ENCODE data around the gene LBH.

The LBH gene

DNA sequence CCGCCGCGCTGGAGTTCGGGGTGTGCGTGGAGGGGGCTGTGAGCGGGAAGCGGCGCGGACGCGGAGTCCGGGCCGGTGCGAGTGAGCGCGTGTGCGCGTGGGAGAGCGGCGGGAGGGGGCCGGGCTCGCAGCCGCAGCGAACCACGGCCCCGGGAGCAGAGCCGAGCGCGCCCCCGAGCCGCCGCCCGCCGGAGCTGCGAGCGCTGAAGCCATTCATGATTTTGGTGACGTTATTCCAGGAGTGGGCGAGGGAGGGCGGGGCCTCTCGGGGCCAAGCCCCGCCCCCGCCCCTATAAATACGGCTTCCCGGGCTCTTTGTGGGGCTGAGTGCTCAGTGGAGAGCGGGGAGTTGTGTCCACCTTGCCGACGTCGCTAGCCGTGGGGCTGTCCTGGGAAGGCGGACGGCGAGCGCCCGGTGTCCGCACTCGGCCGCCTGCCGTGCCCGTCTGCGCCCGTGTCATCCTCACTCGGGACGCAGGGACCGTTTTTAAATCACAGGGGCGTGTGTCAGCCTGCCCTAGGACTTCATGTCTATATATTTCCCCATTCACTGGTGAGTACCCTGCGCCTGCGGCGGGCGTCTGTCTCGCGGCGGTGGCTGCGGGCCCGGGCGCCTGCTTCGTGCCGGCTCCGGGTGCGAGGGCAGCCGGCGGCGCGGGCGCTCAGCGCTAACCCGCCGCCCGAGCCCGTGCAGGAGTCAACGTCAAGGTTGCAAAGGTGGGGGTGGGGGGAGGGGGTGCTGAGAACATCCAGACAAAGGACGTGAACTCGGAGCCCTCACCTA lies at the start of gene LBH:
Gene LBH, plus strand, starts transcription at position 323 of the 784 bp plus-strand sequence. Its CDS starts 205 bp downstream, at position 528.
- Histone ChIP-seq H3K27ac (peak within 1 kb of the TSS; percentile 44 to 88 (median 79); a peak in 21 of 22 replicates), H3K9ac (peak within 1 kb of the TSS; percentile 78 to 89 (median 84)), H3K4me3 (peak within 1 kb of the TSS; percentile 68 to 84 (median 77)), H3K27me3 (peaks cover 14 to 20% (median 16%) of the 10 kb centered on the region in 11 experiments; a peak in 19 of 22 replicates), H3K9me3 (replicated peaks in 1 of 11) (no peaks in the 10 kb centered on the region), H3K4me2 (peak within 1 kb of the TSS; percentile 92 to 100 (median 97)), H4K20me1 (peaks cover 0 to 21% (median 12%) of the 10 kb centered on the region in 11 experiments; a peak in 12 of 22 replicates), H3K4me1 (peaks cover 23 to 39% (median 37%) of the 10 kb centered on the region in 10 experiments), H3K36me3 (peaks cover 0 to 23% (median 20%) of the 10 kb centered on the region in 11 experiments; a peak in 17 of 22 replicates)
- no peak for TF ChIP-seq Cebpa-rat (IDR thresholded peaks at IDR 0.05)

DNA sequence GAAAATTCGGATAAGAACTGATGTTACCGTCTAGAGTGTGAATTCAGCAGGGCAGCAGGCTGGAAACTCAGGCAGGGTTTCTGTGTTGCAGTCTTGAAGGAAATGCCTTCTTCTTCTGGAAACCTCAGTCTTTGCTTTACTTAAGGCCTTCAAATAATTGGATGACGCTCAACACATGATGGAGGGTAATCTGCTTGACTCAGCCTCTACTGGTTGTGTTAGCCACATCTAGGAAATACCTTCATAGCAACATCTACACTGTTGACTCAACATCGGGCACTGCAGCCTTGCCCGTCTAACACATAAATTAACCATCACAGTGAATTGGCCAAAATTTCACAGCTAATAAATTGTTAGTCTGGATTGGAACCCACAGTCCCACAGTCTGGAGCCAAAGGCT lies 47.3 kb upstream of the LBH start:
- TF ChIP-seq Cebpa-rat (IDR thresholded peaks at IDR 0.05), result no peak
- H3K27ac ChIP-seq, result no peak overlapping the region
- no peaks in the 10 kb centered on the region for H3K4me1 ChIP-seq
- H3K4me2 ChIP-seq, result no peak overlapping the region
- H3K27me3 ChIP-seq, result no peaks in the 10 kb centered on the region
- H4K20me1 ChIP-seq, result no peaks in the 10 kb centered on the region
- no peaks in the 10 kb centered on the region for H3K36me3 ChIP-seq
- H3K4me3 ChIP-seq, result no peak overlapping the region
- no peak overlapping the region for H3K9ac ChIP-seq
- H3K9me3 ChIP-seq (replicated peaks in 1 of 11), result peaks cover 0 to 2% (median 0%) of the 10 kb centered on the region in 11 experiments; a peak in 2 of 22 replicates

DNA sequence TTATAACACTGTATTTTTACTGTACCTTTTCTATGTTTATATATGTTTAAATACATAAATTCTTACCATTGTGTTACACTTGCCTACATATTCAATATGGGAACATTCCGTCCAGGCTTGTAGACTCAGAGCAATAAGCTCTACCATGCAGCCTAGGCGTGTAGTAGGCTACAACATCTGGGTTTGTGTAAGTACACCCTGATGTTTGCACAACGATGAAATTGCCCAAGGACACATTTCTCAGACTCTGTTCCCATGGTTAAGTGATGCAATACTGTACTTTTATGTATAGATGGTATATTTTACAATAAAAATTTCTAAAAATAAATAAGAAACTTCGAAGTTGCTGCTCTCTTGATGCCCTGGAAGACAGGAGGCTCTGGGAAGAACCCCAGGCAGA lies 46.2 kb upstream of the LBH start:
- Histone ChIP-seq H3K9me3 (replicated peaks in 1 of 11) (peaks cover 0 to 13% (median 8%) of the 10 kb centered on the region in 11 experiments; a peak in 15 of 22 replicates), H3K4me1 (no peaks in the 10 kb centered on the region), H3K4me2 (no peak overlapping the region), H3K36me3 (no peaks in the 10 kb centered on the region), H3K27ac (no peak overlapping the region), H3K4me3 (no peak overlapping the region), H3K27me3 (no peaks in the 10 kb centered on the region), H3K9ac (no peak overlapping the region), H4K20me1 (no peaks in the 10 kb centered on the region)
- peak in 1 of 11 experiments; percentile 40; a peak in 1 of 22 replicates for TF ChIP-seq Cebpa-rat (IDR thresholded peaks at IDR 0.05)

DNA sequence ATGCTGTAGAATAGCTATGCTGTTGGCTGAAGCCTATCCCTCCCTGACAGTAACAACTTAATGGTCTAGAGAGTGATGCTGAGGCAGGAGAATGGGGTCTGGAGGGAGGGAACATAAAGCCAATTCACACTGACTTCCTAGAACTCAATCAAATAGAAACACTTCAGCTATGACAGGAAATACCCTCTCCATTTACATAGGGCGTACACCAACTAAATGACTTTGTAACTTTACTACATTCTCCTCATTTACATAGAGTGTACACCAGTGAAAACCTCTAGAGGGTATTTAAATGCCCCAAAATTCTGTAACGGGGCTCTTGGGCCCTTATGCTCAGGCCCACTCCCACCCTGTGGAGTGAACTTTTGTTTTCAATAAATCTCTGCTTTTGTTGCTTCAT lies 43.0 kb upstream of the LBH start:
- H3K9ac ChIP-seq, result no peak overlapping the region
- no peak overlapping the region for H3K27ac ChIP-seq
- no peaks in the 10 kb centered on the region for H4K20me1 ChIP-seq
- H3K4me1 ChIP-seq, result no peaks in the 10 kb centered on the region
- TF ChIP-seq Cebpa-rat (IDR thresholded peaks at IDR 0.05), result no peak
- H3K27me3 ChIP-seq, result no peaks in the 10 kb centered on the region
- no peaks in the 10 kb centered on the region for H3K36me3 ChIP-seq
- no peak overlapping the region for H3K4me3 ChIP-seq
- peaks cover 0 to 21% (median 9%) of the 10 kb centered on the region in 11 experiments; a peak in 15 of 22 replicates for H3K9me3 ChIP-seq (replicated peaks in 1 of 11)
- no peak overlapping the region for H3K4me2 ChIP-seq

DNA sequence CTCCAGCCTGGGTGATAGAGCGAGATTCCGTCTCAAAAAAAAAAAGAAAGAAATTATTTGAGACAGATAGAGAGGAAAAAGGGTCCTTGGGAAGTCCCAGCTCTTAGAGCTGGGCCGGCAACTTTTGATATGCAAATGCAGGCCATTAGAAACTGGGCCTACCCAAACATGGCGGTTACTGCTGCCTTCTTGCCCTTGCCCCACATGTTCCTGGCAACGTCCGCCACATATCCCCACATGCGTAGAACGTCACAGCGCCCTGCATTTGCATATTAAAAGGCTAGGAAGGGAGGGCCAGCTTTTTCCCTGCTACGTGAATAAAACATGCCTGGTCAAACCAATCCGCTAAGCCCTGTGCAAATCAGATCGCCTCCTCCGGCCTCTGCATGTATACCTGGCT lies 40.7 kb upstream of the LBH start:
- Histone ChIP-seq H4K20me1 (no peaks in the 10 kb centered on the region), H3K27ac (no peak overlapping the region), H3K4me1 (peaks cover 0 to 7% (median 0%) of the 10 kb centered on the region in 10 experiments; a peak in 5 of 20 replicates), H3K9me3 (replicated peaks in 1 of 11) (peaks cover 0 to 21% (median 9%) of the 10 kb centered on the region in 11 experiments; a peak in 15 of 22 replicates), H3K9ac (no peak overlapping the region), H3K27me3 (no peaks in the 10 kb centered on the region), H3K4me3 (no peak overlapping the region), H3K36me3 (no peaks in the 10 kb centered on the region), H3K4me2 (no peak overlapping the region)
- TF ChIP-seq Cebpa-rat (IDR thresholded peaks at IDR 0.05), result no peak

DNA sequence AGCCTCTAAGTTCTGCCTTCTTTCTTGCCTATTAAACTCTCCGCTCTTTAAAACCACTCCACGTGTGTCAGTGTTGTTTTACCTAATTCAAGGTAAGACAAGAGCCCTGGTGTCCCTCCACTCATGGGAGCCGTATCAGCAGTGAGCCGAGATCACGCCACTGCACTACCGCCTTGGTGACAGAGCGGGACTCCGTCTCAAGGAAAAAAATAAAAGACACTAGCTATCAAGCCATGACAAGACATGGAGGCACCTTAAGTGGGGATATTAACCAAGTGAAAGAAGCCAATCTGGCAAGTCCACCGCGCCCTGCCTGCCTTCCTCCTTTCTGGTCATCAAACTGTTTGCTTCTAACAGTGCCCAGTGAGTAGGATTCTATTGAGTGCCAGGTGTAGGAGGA lies 40.2 kb upstream of the LBH start:
- H3K36me3 ChIP-seq, result no peaks in the 10 kb centered on the region
- no peaks in the 10 kb centered on the region for H4K20me1 ChIP-seq
- no peak overlapping the region for H3K27ac ChIP-seq
- no peak for TF ChIP-seq Cebpa-rat (IDR thresholded peaks at IDR 0.05)
- no peak overlapping the region for H3K4me3 ChIP-seq
- peaks cover 0 to 12% (median 0%) of the 10 kb centered on the region in 10 experiments; a peak in 6 of 20 replicates for H3K4me1 ChIP-seq
- no peak overlapping the region for H3K4me2 ChIP-seq
- H3K9ac ChIP-seq, result no peak overlapping the region
- no peaks in the 10 kb centered on the region for H3K27me3 ChIP-seq
- peaks cover 0 to 21% (median 9%) of the 10 kb centered on the region in 11 experiments; a peak in 15 of 22 replicates for H3K9me3 ChIP-seq (replicated peaks in 1 of 11)

DNA sequence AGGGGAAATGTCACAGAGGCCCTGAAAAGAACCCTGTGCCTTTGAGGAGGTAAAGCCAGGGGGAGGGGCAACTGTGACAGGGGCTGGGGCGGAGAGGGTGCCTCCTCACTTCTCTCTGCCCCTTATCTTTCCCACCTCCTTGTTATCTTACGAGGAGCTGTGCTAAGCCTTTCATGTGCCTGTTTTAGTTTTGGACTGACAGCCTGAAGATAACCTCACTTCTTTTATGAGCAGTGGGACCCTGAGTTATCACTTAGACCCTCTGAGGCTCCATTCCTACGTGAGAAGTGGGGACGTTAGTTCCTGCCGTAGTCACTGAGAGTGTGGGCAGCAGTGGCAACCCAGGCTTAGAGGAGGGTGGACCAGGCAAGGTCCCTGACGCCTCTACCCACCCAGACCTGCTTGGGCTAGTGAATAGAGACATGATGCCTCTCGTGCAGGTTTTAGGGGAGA lies 39.5 kb upstream of the LBH start:
- peaks cover 0 to 18% (median 0%) of the 10 kb centered on the region in 10 experiments; a peak in 6 of 20 replicates for H3K4me1 ChIP-seq
- H3K27me3 ChIP-seq, result no peaks in the 10 kb centered on the region
- no peak overlapping the region for H3K4me3 ChIP-seq
- no peaks in the 10 kb centered on the region for H3K36me3 ChIP-seq
- peaks cover 0 to 21% (median 9%) of the 10 kb centered on the region in 11 experiments; a peak in 15 of 22 replicates for H3K9me3 ChIP-seq (replicated peaks in 1 of 11)
- no peak overlapping the region for H3K27ac ChIP-seq
- no peak for TF ChIP-seq Cebpa-rat (IDR thresholded peaks at IDR 0.05)
- H3K4me2 ChIP-seq, result no peak overlapping the region
- no peaks in the 10 kb centered on the region for H4K20me1 ChIP-seq
- H3K9ac ChIP-seq, result no peak overlapping the region

DNA sequence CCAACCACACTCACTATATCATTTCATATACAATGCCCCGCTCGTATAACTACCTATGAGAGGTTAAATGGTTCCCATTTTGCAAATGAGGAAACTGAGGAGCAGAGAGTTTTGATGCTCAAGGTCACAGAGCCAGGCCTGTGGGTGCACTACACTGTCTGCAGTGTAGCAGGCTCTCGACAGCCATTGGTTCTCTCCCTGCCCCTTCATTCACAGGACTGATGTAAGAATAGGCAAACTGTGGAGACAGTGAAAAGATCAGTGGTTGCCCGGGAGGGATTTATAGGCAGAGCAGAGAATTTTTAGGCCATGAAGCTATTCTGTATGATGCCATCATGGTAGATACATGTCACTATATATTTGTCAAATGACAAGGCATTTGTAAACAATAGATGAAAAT lies 39.0 kb upstream of the LBH start:
- Histone ChIP-seq H3K4me2 (no peak overlapping the region), H4K20me1 (no peaks in the 10 kb centered on the region), H3K4me3 (no peak overlapping the region), H3K36me3 (no peaks in the 10 kb centered on the region), H3K27ac (no peak overlapping the region), H3K4me1 (peaks cover 0 to 18% (median 0%) of the 10 kb centered on the region in 10 experiments; a peak in 6 of 20 replicates), H3K27me3 (no peaks in the 10 kb centered on the region), H3K9ac (no peak overlapping the region), H3K9me3 (replicated peaks in 1 of 11) (peaks cover 0 to 21% (median 9%) of the 10 kb centered on the region in 11 experiments; a peak in 15 of 22 replicates)
- TF ChIP-seq Cebpa-rat (IDR thresholded peaks at IDR 0.05), result no peak

DNA sequence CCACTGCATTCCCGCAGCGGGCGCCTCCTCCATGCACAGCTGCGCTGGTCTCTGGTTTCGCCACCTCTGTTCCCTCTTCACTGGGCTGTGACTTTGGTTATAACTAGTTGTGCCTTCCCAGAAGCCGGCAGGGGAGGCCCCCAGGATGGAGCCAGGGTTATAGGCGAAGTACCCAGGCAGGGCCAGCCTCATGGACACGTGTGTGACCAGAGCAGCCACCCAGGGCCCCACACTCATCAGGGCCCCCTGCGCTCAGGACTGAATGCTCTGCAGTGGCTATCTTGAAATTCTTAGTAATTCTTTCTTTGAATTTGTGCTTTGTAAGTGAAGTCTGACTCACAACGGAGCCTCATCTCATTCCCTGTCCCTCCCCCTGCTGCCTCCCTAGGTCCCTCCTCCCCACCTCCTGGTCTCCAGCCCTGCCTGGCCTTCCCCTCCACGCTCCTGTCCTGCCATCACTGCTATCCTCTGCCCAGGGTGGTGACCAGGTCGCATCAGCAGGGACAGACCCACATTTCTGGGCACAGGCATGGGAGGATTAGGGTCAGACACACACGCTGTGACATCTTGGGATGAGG lies 38.1 kb upstream of the LBH start:
- no peaks in the 10 kb centered on the region for H3K27me3 ChIP-seq
- no peaks in the 10 kb centered on the region for H3K36me3 ChIP-seq
- H3K27ac ChIP-seq, result no peak overlapping the region
- peaks cover 0 to 21% (median 9%) of the 10 kb centered on the region in 11 experiments; a peak in 15 of 22 replicates for H3K9me3 ChIP-seq (replicated peaks in 1 of 11)
- peaks cover 0 to 18% (median 0%) of the 10 kb centered on the region in 10 experiments; a peak in 6 of 20 replicates for H3K4me1 ChIP-seq
- H4K20me1 ChIP-seq, result no peaks in the 10 kb centered on the region
- no peak overlapping the region for H3K9ac ChIP-seq
- no peak overlapping the region for H3K4me2 ChIP-seq
- no peak overlapping the region for H3K4me3 ChIP-seq
- no peak for TF ChIP-seq Cebpa-rat (IDR thresholded peaks at IDR 0.05)
